Stimulated activated CD8-positive, alpha-beta memory T cell treated with anti-CD3 and anti-CD28 coated beads, Interleukin-12 subunit alpha, Interleukin-12 subunit beta, amount 100 ng/mL, for 24 hours (primary cell): ENCODE measurements around the gene PAPSS2.
"Not testable (repeated sequence)": the region's sequence is repeated elsewhere in the genome, so short reads cannot be mapped to it uniquely, and the experiment has no call there.

ENCODE experiments used
- DNase-seq: peaks from one replicate; pipeline ENCODE4 v3.0.0-alpha.2; 2020; ENCODE audit errors: extremely low read depth

Gene PAPSS2

DNA sequence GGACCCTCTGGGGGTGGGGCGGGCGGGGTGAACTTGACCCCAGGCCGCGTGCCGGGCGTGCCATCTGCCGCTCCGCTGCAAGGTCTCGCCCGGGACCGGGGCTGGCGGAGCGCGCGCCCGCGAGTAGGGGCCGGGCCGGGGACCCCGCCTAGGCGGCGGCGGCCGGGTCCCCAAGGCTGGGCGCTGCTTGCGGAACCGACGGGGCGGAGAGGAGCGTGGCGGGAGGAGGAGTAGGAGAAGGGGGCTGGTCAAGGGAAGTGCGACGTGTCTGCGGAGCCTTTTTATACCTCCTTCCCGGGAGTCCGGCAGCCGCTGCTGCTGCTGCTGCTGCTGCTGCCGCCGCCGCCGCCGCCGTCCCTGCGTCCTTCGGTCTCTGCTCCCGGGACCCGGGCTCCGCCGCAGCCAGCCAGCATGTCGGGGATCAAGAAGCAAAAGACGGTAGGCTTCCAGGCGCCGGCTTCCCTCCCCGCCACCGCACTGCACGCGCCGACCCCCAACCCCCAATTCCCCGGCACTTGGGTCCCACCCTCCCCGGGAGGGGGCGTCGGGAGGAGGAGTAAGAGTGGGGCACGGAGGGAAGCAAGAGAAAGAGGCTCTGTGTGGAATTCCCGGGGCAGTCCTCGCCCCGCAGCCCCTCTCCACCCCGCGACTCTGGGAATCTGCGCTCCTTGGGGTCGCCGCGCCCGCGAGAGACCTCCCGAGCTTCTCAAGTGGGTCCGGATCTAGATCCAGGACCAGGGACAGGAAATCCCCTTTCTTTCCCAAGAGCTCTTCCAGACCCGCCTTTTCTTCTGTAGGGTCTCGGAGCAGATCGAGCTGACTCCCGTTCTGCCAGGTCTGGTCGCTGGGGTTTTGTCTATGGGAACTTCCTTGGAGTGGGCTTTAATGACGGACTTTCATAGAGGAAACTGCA, at the start of gene PAPSS2:
PAPSS2 (plus strand) TSS at position 308 of the 913 bp plus-strand sequence; CDS start at position 412, 104 bp downstream.
- DNase-seq, result no peak

DNA sequence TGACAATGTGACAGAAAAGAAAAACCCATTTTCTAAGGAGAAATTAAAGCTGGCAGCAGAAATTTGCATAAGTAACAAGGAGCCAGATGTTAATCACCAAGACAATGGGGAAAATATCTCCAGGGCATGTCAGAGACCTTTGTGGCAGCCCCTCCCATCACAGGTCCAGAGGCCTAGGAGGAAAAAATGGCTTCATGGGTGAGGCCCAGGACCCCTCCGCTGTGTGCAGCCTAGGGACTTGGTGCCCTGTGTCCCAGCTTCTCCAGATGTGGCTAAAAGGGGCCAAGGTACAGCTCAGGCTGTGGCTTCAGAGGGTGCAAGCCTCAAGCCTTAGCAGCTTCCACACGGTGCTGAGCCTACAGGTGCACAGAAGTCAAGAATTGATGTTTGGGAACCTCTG, 48.3 kb upstream of the PAPSS2 start:
- DNase-seq, result not testable (repeated sequence)

DNA sequence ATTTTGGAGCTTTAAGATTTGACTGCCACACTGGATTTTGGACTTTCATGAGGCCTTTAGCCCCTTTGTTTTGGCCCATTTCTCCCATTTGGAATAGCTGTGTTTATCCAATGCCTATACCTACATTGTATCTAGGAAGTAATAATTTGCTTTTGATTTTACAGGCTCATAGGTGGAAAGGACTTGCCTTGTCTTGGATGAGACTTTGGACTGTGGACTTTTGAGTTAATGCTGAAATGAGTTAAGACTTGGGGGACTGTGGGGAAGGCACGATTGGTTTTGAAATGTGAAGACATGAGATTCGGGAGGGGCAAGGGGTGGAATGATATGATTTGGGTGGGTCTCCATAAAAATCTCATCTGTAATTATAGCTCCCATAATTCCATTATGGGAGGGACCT, 47.6 kb upstream of the PAPSS2 start:
- DNase-seq, result no peak

DNA sequence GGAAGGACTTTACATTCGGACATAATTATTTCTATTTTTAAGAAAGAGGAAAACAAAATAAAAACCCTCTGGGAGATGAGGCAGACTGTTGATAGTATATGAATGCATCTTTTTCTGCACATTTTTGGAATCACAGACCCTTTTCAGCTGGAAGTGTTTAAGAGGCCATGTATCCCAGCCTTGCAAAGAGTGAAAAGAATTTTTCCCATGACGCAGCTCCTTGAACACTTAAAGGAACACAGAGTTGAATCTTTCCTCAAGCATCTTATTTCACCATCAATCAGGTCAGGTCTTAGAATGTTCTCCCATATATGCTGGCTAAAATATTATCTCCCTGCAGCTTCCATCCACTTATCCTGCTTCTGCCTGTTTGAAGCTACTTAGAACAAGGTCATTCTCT, 45.9 kb upstream of the PAPSS2 start:
- DNase-seq, result no peak

DNA sequence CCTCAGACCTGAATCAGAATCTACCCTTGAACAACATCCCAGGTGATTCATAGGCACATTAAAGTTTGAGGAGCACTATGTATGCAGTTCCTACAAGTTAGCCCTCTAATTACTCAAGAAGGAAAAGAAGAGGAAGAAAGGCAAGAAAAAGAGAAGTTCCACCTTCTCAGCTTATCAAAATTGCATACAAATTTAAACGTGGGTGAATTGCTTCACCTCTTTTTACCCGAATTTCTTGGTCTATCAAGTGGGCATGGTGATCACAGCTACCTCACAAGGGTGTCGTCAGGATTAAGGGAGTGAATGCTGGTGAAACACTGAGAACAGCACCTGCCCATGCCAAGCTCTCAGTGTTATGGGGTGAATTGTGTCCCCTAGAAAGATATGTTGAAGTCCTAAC, 43.8 kb upstream of the PAPSS2 start:
- no peak for DNase-seq

DNA sequence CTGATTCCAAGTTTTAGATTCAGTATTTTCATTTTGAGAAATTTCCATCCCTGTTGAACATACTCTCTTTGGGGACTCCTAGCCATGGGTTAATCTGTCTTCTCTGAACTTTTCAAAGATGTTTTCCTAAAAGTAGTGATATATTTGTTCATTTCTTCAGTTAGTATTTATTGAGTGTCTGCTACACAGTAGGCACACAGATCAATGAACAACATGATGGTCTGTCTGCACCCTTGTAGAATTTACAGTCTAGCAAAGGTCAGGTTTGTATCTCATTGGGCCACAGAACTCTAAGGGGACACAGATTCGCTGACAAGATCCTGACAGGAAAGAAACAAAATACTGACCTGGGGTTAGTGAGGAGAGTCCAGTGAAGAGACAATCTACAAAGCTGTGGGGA, 42.2 kb upstream of the PAPSS2 start:
- DNase-seq, result no peak

DNA sequence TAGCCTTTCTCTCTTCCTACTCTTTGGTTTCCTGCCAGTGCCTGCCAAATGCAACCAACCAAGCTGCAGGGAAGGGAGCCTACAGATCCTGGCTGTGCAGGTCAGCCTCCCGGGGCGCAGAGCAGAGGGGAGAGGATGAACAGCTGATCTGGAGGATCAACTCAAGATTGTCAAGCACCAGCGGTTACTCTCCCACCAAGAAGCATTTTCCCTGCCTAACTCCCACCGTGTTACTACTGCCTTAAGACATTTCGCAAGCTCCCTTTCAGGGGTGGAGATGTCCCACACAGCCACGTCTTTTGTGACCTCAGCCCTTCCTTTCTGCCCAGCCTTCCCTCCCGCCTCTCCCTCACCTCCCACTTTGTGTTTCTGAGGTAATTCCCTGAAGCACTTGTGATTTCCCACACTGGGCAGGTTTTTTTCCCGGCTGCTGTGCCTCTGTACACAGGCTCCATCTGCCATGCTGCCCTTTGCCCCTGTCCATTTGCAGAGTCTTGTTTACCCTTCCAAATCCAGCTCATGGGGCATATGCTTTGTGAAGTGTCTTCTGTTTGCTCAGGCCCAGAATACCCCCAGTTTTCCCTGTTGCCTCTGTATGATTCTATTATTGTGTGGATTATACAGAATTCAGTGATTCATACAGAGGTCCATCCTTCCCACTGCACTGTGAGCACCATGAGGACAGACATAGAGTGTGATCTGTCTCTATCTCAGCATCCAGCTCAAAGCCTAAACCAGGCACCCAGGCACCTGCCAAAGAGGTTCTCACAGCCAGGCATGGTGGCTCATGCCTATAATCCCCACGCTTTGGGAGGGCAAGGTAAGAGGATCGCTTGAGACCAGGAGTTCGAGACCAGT, 40.9 kb upstream of the PAPSS2 start:
- DNase-seq, result no peak

DNA sequence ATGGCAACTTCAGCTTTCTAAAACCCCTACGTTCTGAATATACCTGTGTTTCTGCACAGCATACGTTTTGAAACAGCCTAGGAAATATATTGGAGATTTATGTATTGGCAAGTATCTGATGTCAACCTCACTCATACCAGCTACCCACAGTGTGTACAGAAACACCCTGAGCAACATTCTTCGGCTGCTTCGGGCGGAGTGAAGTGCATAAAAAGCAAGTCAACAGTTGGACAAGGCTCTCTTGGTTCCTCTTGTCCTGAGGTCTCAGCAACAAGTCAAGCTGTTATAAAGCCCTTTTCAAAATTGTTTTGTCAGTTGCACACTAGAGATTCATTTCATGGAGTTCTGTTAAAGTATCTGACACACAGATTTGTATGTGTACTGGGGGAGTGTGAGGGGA, 40.0 kb upstream of the PAPSS2 start:
- DNase-seq, result no peak

DNA sequence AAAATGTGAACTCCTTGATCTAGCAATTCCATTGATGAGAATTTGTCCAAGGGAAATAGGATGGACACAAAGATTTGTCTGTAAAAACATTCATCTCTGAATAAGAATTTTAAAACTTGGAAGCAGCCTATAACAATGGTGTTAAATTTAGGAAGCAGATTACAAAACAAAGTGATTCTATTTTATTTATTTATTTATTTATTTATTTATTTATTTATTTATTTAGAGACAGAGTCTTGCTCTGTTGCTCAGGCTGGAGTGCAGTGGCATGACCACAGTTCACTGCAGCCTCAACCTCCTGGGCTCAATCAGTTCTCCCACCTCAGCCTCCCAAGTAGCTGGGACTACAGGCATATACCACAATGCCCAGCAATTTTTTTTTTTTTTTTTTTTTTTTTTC, 38.2 kb upstream of the PAPSS2 start:
- DNase-seq, result not testable (repeated sequence)

DNA sequence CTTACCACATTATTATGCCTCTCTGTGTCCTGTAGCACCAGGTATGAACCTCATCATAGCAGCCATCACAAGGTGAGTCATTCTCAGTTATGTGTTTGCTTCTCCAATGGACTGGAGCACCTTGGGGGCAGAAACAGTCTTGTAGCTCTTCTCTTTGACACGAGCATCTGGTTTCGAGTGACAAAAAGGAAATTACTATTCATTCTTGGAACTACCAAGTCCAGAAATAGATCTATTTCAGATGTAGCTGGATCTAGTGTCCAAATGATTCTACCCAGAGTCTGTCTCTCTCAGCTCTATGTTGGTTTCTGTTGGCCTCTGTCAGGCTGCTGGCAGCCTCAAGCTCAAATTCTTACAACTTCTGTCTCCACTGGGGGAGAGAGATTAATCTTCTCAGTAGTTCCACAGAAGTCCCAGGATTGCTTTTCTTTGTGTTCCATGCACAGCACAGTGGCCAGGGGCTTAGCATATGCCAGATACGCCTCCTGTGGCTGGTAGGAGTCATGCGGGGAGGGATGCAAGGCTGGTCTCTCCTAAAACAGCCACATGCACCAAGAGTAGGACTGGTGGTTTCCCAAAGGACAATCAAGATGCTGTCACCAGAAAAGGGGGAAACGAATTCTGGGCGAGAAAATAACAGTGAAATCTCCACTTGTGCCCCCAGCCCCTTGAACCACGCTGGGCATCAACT, 37.2 kb upstream of the PAPSS2 start:
- DNase-seq, result no peak

DNA sequence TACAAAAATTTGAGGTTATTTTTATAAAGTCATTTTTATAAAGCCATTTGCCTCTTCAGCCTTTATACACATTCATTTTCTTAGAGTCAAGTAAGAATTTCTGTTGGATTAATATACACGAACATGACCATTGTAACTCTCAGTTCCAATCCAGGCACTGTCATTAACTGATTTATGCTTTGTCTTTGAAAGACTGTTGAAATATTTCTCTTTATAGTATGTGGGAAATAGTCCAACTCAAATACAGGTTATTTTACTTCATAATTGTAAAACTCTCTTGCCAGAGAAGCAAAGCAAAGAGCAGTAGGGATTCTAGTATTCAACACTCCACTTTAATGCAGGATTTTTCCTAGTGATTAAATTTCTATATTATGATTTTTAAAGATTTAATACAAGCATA, 36.5 kb upstream of the PAPSS2 start:
- no peak for DNase-seq

DNA sequence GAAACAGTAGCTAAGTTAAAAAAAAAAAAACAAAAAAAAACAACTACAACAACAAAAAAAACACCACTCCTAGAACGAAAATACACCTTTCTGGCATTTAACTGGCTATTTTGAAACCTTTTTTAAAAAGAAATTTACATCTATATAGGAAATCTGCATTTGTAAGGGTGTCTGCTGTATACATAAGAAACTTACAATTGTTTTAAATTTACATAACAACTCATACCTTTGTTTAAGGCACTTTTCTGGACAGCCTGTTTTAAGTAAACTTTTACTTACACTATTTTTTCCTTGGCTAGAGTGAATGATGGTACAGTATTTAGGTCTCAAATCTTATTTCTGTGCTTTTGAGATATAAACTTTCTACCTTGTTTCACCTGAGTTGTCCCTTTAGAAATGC, 34.0 kb upstream of the PAPSS2 start:
- no peak for DNase-seq

DNA sequence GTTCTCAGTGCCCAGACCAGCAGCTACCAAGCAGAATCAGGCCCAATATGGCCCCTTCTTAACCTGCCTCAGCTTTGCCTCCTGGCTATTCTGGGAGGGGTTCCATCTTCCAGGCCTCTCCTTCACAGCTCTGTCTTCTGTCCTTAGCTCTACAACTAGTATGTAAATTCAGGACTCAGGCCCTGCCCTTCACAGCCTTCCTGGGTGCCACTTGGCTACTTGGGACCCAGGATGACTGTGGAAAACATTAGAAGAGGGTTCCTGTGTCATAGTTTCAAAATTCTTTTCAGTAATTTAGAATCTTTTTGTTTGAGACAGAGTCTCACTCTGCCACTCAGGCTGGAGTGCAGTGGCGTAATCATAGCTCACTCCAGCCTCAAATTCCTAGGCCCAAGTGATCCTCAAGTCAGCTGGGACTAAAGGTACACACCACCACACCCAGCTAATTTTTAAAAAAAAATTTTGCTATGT, 33.2 kb upstream of the PAPSS2 start:
- DNase-seq, result no peak

DNA sequence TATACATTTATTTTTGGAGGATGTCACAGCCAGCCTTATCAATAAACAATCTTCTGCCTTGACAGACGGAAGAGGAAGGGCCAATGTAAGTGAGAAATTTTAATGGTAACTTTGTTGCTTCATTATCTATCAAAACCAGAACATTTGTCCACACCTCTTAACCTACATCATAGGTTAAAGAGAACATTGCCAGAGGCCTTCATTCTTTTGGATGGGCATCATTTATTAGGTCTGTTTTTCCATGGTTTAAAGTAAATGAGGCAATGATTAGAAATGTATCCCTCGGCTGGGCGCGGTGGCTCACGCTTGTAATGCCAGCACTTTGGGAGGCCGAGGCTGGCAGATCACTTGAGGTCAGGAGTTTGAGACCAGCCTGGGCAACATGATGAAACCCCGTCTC, 29.5 kb upstream of the PAPSS2 start:
- DNase-seq, result no peak

DNA sequence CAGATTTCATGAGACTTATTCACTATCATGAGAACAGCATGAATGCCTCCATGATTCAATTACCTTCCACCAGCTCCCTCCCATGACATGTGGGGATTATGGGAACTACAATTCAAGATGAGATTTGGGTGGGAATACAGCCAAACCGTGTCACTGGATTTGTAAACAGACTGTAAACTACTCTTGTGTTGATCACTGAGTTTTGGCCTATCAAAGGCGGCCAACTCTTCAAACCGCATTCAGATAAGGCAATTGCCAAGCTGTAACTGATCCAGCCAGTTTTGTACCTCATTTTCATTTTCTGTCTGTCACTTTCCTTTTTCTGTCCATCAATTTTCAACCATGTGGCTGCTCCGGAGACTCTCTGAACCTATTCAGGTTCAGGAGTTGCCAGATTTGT, 27.2 kb upstream of the PAPSS2 start:
- no peak for DNase-seq

DNA sequence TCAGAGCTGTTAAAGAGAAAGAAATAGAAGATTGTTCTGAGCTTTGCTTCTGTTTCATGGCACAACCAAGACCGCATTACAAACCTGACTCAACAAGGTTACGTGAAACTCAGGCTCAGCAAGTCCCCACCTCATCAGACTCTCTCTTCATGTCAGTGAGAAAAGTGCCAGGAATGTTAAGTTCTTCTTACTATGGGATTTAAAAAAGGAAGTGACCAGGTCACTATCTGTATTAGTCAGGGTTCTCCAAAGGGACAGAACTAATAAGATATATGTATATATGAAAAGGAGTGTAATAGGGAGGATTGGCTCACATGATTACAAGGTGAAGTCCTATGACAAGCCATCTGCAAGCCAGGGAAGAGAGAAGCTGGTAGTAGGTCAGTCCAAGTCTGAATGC, 25.4 kb upstream of the PAPSS2 start:
- no peak for DNase-seq

DNA sequence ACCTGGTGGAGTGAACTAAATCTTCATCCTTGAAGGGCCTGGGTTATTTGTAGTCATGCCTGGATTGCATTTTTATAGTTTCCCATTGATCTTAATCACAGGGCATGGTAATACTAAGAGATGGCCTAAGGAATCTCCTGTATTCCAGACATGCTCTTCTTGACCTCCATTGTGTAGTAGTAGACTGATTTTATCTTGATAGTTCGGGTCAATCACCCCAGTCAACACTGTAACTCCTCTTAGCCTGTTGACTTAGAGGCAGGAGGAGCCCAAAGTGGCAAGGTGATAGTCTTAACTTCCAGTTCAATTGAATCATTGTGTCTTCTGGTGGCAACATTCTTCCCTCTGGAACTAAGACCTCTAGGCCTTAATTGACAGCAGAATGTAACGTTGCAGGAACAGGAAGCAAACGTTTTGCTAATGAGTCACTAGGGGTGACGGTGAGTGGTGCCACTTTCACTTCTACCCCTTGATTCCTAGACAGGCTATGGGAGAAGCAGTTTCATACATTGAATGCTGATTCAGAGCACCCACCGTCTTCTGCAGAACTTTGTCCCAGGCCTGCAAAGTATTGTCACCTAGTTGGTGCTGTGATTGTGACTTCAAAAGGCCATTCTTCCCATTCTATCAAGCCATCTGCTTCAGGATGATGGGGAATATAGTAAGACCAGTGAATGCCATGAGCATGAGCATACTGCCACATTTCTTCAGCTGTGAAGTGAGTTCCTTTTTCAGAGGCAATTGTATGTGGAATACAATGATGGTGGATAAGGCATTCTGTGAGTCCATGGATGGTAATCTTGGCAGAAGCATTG, 24.0 kb upstream of the PAPSS2 start:
- no peak for DNase-seq

DNA sequence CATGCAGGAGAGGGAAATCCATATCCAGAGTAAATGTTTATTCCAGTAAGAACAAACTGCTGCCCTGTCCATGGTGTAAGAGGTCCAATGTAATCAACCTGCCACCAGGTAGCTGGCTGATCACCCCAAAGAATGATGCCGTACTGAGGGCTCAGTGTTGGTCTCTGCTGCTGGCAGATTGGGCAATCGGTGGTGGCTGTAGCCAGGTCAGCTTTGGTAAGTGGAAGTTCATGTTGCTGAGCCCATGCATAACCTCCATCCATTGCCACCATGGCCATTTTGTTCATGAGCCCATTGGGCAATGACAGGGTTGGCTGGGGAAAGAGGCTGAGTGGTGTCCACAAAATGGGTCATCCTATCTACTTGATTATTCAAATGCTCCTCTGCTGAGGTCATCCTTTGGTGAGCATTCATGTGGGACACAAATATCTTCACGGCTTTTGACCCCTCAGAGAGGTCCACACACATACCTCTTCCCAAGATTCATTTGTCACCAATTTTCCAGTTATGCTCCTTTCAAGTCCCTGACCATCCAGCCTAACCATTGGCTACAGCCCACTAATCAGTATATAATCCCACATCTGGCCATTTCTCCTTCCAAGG, 23.3 kb upstream of the PAPSS2 start:
- no peak for DNase-seq

DNA sequence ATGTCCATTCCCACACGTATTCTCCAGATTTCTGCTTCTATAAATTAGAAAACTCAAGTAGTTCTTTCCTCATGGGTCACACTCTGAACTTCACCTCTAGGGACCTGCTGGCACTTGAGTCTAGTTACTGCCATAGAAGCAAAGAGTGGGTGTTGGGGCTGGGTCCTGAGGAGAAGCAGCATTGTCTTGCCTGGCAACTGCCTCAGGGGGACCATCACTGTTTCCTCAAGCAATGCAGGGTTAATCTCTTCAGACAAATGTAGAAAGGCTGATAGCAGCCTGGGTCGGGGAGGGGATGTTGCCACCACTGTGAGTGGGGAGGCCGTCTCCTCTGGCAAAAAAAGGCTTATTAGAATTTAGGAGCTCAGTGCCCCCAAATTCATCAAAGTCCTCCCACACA, 20.2 kb upstream of the PAPSS2 start:
- DNase-seq, result no peak

DNA sequence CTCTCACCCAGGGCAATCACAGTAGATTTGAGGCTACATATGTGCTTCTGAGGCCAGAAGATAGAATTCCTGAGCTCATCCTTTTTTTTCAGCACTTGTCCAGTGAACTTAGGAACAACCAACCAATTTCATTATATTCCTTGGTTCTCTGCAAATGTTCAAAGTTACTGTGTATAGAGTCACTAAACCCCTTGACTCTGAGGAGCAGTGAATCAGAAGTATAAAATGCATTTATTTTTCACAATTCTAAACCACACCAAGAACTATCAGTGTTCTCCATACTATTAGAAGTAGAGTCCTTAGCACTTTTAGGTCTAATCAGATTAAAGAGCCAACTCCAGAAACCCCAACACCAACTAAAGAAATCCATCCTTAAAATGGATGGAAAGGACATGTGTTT, 19.6 kb upstream of the PAPSS2 start:
- no peak for DNase-seq

DNA sequence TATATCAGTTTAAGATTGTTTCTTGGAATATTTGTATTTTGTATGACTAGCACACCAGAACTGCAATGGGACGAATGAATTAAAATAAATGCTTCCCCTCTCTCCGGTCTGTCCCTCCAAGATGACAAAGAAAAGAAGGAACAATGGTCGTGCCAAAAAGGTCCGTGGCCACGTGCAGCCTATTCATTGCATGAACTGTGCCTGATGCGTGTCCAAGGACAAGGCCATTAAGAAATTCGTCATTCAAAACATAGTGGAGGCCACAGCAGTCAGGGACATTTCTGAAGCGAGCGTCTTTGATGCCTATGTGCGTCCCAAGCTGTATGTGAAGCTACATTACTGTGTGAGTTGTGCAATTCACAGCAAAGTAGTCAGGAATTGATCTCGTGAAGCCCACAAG, 17.2 kb upstream of the PAPSS2 start:
- no peak for DNase-seq
